DND-41 (cell line): ENCODE measurements around the gene AHR.
"Not testable (repeated sequence)": the region's sequence is repeated elsewhere in the genome, so short reads cannot be mapped to it uniquely, and the experiment has no call there.

ENCODE experiments used
- ATAC-seq: fragments of 200-7000 bp; cut with Tn5 transposase; 3 replicates; pipeline ENCODE4 v1.9.1; 2021; ENCODE audit warnings: low read depth; ENCODE audit not compliant: insufficient read depth
- DNase-seq: peaks from one replicate; pipeline ENCODE4 v3.0.0-alpha.2; 2020
- H2AFZ ChIP-seq: 2 replicates; pipeline ENCODE4 v1.6.0; 2012; ENCODE audit warnings: low read depth, low read length
- H3K27ac ChIP-seq: 2 replicates; pipeline ENCODE4 v1.5.1; 2012; ENCODE audit warnings: low read length, inconsistent platforms
- H3K27me3 ChIP-seq: fragments of 200-600 bp; sonication (generic); 2 replicates; pipeline ENCODE4 v1.6.0; 2012; ENCODE audit warnings: low read length, mild to moderate bottlenecking, inconsistent platforms; ENCODE audit not compliant: insufficient read depth, poor library complexity
- H3K36me3 ChIP-seq: 2 replicates; pipeline ENCODE4 v1.5.1; 2012; ENCODE audit warnings: low read length, inconsistent platforms; ENCODE audit not compliant: insufficient read depth
- H3K4me1 ChIP-seq: 2 replicates; pipeline ENCODE4 v1.5.1; 2012; ENCODE audit warnings: mild to moderate bottlenecking, low read length; ENCODE audit not compliant: insufficient read depth
- H3K4me2 ChIP-seq: 2 replicates; pipeline ENCODE4 v1.6.0; 2012; ENCODE audit warnings: mild to moderate bottlenecking, moderate library complexity, low read length, inconsistent platforms; ENCODE audit not compliant: insufficient read depth
- H3K4me3 ChIP-seq, 2 experiments: fragments of 200-600 bp in 1 of 2; shearing (Covaris generic) in 1 of 2; 2 replicates each; pipeline ENCODE4 v1.5.1; 2012 to 2016; ENCODE audit warnings: inconsistent platforms in 2 of 2, low read length in 2 of 2, mild to moderate bottlenecking in 2 of 2, low read depth in 1 of 2, moderate library complexity in 1 of 2
- H3K79me2 ChIP-seq: 2 replicates; pipeline ENCODE4 v1.6.0; 2012; ENCODE audit warnings: low read length, inconsistent platforms; ENCODE audit not compliant: insufficient read depth
- H3K9ac ChIP-seq: 2 replicates; pipeline ENCODE4 v1.6.0; 2012; ENCODE audit warnings: low read depth, mild to moderate bottlenecking, inconsistent platforms, low read length, moderate library complexity
- H3K9me3 ChIP-seq: 2 replicates; pipeline ENCODE4 v1.5.1; 2012; ENCODE audit warnings: low read length, moderate library complexity, mild to moderate bottlenecking, inconsistent platforms; ENCODE audit not compliant: insufficient read depth, severe bottlenecking
- H4K20me1 ChIP-seq: 2 replicates; pipeline ENCODE4 v1.6.0; 2012; ENCODE audit warnings: low read length; ENCODE audit not compliant: insufficient read depth
- EZH2 ChIP-seq: IDR thresholded peaks from 3 replicates; pipeline ENCODE4 v1.6.1; 2012; ENCODE audit warnings: borderline replicate concordance, low read depth, mild to moderate bottlenecking, moderate library complexity, low read length, inconsistent platforms; ENCODE audit not compliant: severe bottlenecking
- TF ChIP-seq, protein P1 (sequence below): IDR thresholded peaks from 2 replicates; pipeline ENCODE4 v1.5.1; 2012; ENCODE audit warnings: borderline replicate concordance, low read length, moderate library complexity, mild to moderate bottlenecking; ENCODE audit not compliant: poor library complexity, severe bottlenecking; ENCODE audit errors: extremely low read depth

AHR gene

GRCh38 chr7:17374654-17375053 lies 76.2 kb downstream of the AHR start:
- H3K27ac ChIP-seq: no peak overlapping the region
- no peak overlapping the region for H3K4me3 ChIP-seq
- ATAC-seq (no peak), DNase-seq (no peak)
- TF ChIP-seq EZH2: no peak
- TF ChIP-seq, protein P1, sequence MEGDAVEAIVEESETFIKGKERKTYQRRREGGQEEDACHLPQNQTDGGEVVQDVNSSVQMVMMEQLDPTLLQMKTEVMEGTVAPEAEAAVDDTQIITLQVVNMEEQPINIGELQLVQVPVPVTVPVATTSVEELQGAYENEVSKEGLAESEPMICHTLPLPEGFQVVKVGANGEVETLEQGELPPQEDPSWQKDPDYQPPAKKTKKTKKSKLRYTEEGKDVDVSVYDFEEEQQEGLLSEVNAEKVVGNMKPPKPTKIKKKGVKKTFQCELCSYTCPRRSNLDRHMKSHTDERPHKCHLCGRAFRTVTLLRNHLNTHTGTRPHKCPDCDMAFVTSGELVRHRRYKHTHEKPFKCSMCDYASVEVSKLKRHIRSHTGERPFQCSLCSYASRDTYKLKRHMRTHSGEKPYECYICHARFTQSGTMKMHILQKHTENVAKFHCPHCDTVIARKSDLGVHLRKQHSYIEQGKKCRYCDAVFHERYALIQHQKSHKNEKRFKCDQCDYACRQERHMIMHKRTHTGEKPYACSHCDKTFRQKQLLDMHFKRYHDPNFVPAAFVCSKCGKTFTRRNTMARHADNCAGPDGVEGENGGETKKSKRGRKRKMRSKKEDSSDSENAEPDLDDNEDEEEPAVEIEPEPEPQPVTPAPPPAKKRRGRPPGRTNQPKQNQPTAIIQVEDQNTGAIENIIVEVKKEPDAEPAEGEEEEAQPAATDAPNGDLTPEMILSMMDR: no peak
- no peaks in the 10 kb centered on the region for H3K27me3 ChIP-seq
- H3K4me1 ChIP-seq: no peaks in the 10 kb centered on the region
- no peaks in the 10 kb centered on the region for H4K20me1 ChIP-seq
- no peaks in the 10 kb centered on the region for H3K36me3 ChIP-seq
- no peak overlapping the region for H3K4me2 ChIP-seq
- no peak overlapping the region for H3K9ac ChIP-seq
- no peak overlapping the region for H2AFZ ChIP-seq
- no peaks in the 10 kb centered on the region for H3K79me2 ChIP-seq
- no peaks in the 10 kb centered on the region for H3K9me3 ChIP-seq

DNA sequence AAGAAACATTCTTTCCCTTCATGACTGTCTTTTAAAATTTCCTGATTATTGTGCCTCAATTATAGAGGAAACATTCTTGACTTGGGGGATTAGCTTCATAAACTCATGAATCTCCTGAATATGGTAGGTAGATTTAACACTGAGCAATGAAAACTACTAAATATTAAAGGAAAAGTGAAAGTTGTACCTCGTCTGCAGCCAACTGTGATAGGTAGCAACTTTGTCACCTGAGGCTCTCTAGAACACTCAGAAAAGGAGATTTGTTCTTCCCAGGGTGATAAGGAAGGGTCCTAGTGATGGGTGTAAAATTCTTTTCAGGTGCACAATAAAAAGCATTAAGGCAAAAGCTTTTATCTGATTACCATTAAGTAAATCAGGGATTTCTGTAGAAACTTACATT lies 78.1 kb downstream of the AHR start:
- Histone ChIP-seq H3K4me2 (no peak overlapping the region), H3K36me3 (no peaks in the 10 kb centered on the region), H3K4me1 (no peaks in the 10 kb centered on the region), H3K4me3 (no peak overlapping the region), H4K20me1 (no peaks in the 10 kb centered on the region), H3K27me3 (no peaks in the 10 kb centered on the region), H3K79me2 (no peaks in the 10 kb centered on the region), H2AFZ (no peak overlapping the region), H3K27ac (no peak overlapping the region), H3K9ac (no peak overlapping the region), H3K9me3 (no peaks in the 10 kb centered on the region)
- DNase-seq (no peak), ATAC-seq (no peak)
- no peak for TF ChIP-seq EZH2

- H3K27ac ChIP-seq: no peak overlapping the region
- no peak for DNase-seq
- no peak for ATAC-seq
- no peaks in the 10 kb centered on the region for H3K27me3 ChIP-seq
- no peak overlapping the region for H3K4me3 ChIP-seq
- H3K79me2 ChIP-seq: no peaks in the 10 kb centered on the region
- no peak for TF ChIP-seq EZH2
- TF ChIP-seq, protein P1: no peak
- no peaks in the 10 kb centered on the region for H3K36me3 ChIP-seq
- H2AFZ ChIP-seq: no peak overlapping the region
- no peaks in the 10 kb centered on the region for H3K4me1 ChIP-seq
- H3K4me2 ChIP-seq: no peak overlapping the region
- H3K9me3 ChIP-seq: no peaks in the 10 kb centered on the region
- H4K20me1 ChIP-seq: no peaks in the 10 kb centered on the region
- no peak overlapping the region for H3K9ac ChIP-seq
These were observed 82.5 kb downstream of the AHR start for GRCh38 chr7:17380736-17381662.

- not testable (repeated sequence) for H4K20me1 ChIP-seq, H3K4me3 ChIP-seq, H3K79me2 ChIP-seq, H3K4me1 ChIP-seq, H3K9ac ChIP-seq, ATAC-seq, H3K4me2 ChIP-seq, H2AFZ ChIP-seq, DNase-seq, H3K9me3 ChIP-seq, H3K36me3 ChIP-seq, H3K27ac ChIP-seq, H3K27me3 ChIP-seq
These were observed 84.2 kb downstream of the AHR start for GRCh38 chr7:17382408-17383354.
